ENCODE measurements around the gene AADAT. TPM values are rescaled to one million over a fixed set of nuclear protein-coding genes. Genes with fewer than 3 reads are reported as not detected.

The AADAT gene
- total and polyA plus RNA-seq, 2 of the 4 experiments (the other 2 are of a cell fraction): 4.7 to 6.9 TPM

DNA sequence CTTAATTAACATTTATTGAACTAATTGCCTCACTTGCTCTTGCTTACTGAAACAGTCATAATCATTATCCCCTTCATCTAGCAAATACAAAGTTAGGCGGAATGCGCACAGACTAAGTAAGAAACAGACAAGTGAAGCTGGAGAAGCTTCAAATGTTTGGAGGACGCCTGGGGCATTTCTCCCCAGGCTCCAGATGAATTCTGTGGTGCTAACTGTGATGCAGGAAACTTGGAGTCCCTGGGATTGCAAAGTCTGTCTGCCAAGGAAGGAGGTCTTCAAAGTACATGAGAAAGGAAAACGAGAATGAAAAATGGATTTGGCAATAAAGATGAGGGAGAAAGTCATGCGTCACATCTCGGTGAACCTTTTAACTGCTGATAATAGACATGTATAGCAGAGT, 40.0 kb downstream of the AADAT start:
- no peaks in the 10 kb centered on the region for H3K4me1 ChIP-seq (ENCODE audit: control insufficient read depth, insufficient read depth, low read length)
- no peak overlapping the region for H3K23ac ChIP-seq (ENCODE audit: low read depth, low read length)
- ChIA-PET CTCF (interaction anchor here (1.2 kb wide), 1 partner anchor 240 kb away, joined by 3 read pairs; no protein-coding TSS in a partner anchor), POLR2A (ENCODE audit: unreplicated experiment) (no interaction called here)
- no peaks in the 10 kb centered on the region for H3K9me3 ChIP-seq (ENCODE audit: control insufficient read depth, insufficient read depth, low read length)
- no peak overlapping the region for H4K8ac ChIP-seq (ENCODE audit: low read depth in 2 of 2, low read length in 2 of 2)
- no TSS peak for BruUV-seq (replicated peaks)
- no peak overlapping the region for H2AK9ac ChIP-seq (replicated peaks; ENCODE audit: low read depth, low read length, poor library complexity)
- no peak overlapping the region for H3K9ac ChIP-seq (ENCODE audit: low read depth, low read length)
- no peak overlapping the region for H2AK5ac ChIP-seq (ENCODE audit: low read depth, low read length)
- no peak overlapping the region for H2AFZ ChIP-seq (replicated peaks; ENCODE audit: low read length, poor library complexity)
- H3K27ac ChIP-seq (ENCODE audit: insufficient read depth, low read length): no peak overlapping the region
- in situ Hi-C loops (cut with MboI; ENCODE audit: low sequenced_read_pairs): loop anchor here (5.0 to 25.0 kb wide), 2 partner anchors 237 to 437 kb away; partner anchors contain the start of genes CLCN3 and NEK1
- intact Hi-C loops (cut with micrococcal nuclease): loop anchor here (10.0 kb wide), 1 partner anchor 545 kb away; no protein-coding TSS in a partner anchor
- no peak overlapping the region for H3K4me2 ChIP-seq (ENCODE audit: low read depth, low read length)
- H3K18ac ChIP-seq (ENCODE audit: low read depth, low read length): no peak overlapping the region
- DNase-seq (no peak), ATAC-seq (ENCODE audit: low read depth) (no peak)
- H3K4me3 ChIP-seq (ENCODE audit: insufficient read depth, low read depth, low read length): no peak overlapping the region
- no peak overlapping the region for H2BK120ac ChIP-seq (ENCODE audit: low read depth, low read length)
- 10% methylated on average over 2 of the region's 6 CpGs; no CpG with 5 or more reads in 1 of the 2 experiments for WGBS, 2 experiments (ENCODE audit: extremely low coverage in 2 of 2, insufficient read length in 1 of 2)
- no peaks in the 10 kb centered on the region for H3K79me1 ChIP-seq (ENCODE audit: low read depth in 1 of 2, low read length in 2 of 2)
- H3K14ac ChIP-seq (replicated peaks; ENCODE audit: low read depth, low read length): no peak overlapping the region
- H2BK5ac ChIP-seq (ENCODE audit: low read depth, low read length, poor library complexity, severe bottlenecking): no peak overlapping the region
- H3K56ac ChIP-seq (ENCODE audit: extremely low read depth, insufficient read depth, low read length): no peak overlapping the region
- no peak overlapping the region for H3K4ac ChIP-seq (ENCODE audit: low read depth, low read length)
- no peak overlapping the region for H4K91ac ChIP-seq (ENCODE audit: insufficient read depth, low read depth, low read length)
- no peak overlapping the region for H2BK20ac ChIP-seq (ENCODE audit: low read depth, low read length)
- no peaks in the 10 kb centered on the region for H3K36me3 ChIP-seq (ENCODE audit: control insufficient read depth, insufficient read depth, low read length)
- dilution Hi-C loops (cut with HindIII; ENCODE audit: low sequenced_read_pairs, unreplicated experiment): no loop called here
- H3K27me3 ChIP-seq (ENCODE audit: control insufficient read depth, insufficient read depth, low read length): peaks cover 6% of the 10 kb centered on the region
- no peak overlapping the region for H2BK15ac ChIP-seq (ENCODE audit: low read depth, low read length)
- no peak for TF ChIP-seq RAD21 (IDR thresholded peaks at IDR 0.05; ENCODE audit: low read length)
- TF ChIP-seq, protein P1, sequence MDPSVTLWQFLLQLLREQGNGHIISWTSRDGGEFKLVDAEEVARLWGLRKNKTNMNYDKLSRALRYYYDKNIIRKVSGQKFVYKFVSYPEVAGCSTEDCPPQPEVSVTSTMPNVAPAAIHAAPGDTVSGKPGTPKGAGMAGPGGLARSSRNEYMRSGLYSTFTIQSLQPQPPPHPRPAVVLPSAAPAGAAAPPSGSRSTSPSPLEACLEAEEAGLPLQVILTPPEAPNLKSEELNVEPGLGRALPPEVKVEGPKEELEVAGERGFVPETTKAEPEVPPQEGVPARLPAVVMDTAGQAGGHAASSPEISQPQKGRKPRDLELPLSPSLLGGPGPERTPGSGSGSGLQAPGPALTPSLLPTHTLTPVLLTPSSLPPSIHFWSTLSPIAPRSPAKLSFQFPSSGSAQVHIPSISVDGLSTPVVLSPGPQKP (IDR thresholded peaks at IDR 0.05; ENCODE audit: borderline replicate concordance, low read depth, low read length): no peak
- TF ChIP-seq CEBPB (IDR thresholded peaks at IDR 0.05; ENCODE audit: low read depth, low read length): no peak
- no peaks in the 10 kb centered on the region for H4K20me1 ChIP-seq (ENCODE audit: insufficient read depth, low read length)
- H3K9me1 ChIP-seq (ENCODE audit: insufficient read depth, low read length): no peaks in the 10 kb centered on the region
- H4K5ac ChIP-seq (ENCODE audit: low read depth, low read length): no peak overlapping the region

Measured in IMR-90 (cell line).